NOMO-1 treated with DMSO at 0.1 percent for 48 hours (cell line): ENCODE measurements around the gene PAH.

Source experiments
- DNase-seq: peaks from one replicate; lab custom pipeline; 2025; ENCODE audit not compliant: unreplicated experiment; lab: John Stamatoyannopoulos, UW

Gene PAH

DNA sequence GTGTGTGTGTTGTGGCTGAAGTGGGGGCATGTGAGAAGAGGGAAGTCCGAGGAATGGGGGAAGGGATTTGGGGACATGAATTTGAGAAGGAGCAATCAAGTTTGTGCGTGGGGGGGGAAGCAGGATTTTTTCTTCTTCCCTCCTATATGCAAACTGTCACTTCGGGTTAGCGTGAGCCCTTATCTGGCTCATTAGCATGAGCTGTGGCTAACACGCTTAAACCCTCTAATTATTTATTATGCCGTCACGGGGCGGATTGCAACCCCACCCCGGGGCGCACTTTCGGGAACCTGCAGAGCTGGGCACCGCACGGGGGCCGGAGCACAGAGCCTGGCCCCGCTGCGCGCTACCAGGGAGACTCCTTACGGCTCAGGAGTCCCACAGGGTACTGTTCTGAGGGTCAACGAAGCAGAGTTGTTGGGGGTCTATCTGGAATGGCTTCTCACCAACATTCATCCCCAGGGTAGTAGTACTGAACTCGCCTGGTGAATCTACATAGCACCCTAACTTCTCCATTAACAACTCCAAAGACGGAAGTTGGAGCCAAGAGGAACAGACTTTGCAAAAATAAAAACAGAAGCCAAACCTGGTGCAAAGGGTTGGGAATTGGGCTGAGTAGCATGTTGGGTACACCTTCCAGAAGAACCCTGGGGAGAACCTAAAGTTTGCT lies 34.0 kb upstream of the PAH start:
- no peak for DNase-seq

GRCh38 chr12:102950107-102950949 lies 33.3 kb upstream of the PAH start:
- DNase-seq: no peak

- no peak for DNase-seq
These were observed 31.9 kb upstream of the PAH start for GRCh38 chr12:102948941-102949352.

DNA sequence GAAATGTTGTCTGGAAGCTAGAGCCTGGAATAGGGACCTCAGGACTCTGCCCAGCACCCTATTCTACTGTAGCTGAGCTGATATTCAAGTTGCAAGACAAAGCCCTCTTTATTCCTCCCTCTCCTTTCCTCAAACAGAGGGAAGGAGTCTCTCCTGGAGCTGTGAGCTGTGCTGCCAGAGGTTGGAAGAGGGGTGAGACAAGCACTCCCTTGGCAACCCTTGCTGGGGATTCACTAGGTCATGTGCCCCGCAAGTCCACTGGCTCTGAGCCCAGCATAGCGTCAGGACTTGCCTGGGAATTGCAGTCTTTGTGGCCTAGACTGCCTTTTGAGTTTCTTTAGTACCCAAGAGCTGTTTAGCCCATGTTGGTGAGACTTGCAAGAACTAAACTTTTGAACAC lies 29.0 kb upstream of the PAH start:
- no peak for DNase-seq

GRCh38 chr12:102939670-102940222 lies 22.7 kb upstream of the PAH start:
- no peak for DNase-seq

GRCh38 chr12:102939059-102939458 lies 22.0 kb upstream of the PAH start:
- no peak for DNase-seq

DNA sequence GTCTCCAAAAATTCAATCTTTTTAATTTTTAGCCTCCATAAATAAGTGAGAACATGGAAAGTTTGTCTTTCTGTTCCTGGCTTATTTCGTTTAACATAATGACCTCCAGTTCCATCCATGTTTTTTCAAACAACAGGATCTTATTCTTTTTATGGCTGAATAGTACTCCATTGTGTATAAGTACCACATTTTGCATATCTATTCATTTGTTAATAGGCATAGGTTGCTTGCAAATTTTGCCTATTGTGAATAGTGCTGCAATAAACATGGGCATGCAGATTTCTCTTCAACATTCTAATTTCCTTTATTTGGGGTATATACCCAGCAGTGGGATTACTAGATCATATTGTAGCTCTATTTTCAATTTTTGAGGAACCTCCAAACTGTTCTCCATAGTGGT lies 16.1 kb upstream of the PAH start:
- DNase-seq: no peak

- no peak for DNase-seq
These were observed 10.2 kb upstream of the PAH start for GRCh38 chr12:102927220-102927619.

DNA sequence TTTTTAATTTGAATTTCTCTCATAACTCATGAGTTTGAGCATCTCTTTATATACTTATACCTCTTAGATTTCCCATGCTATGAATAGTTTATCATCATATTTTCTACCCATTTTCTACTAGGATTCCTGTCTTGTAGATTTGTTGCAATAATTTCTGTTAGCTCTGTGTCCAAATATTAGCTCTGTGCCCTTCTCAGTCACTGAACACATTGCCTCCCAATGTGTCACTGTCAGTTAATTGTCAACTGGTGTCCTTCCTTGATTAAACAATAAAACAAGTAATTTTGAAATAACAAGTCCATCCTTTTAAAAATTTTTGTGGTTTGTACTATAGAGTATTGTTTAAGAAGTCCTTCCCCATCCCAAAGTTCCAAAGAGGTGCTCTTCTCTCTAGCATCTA lies 4.2 kb upstream of the PAH start:
- no peak for DNase-seq

GRCh38 chr12:102920271-102920670 lies 3.2 kb upstream of the PAH start:
- no peak for DNase-seq

DNA sequence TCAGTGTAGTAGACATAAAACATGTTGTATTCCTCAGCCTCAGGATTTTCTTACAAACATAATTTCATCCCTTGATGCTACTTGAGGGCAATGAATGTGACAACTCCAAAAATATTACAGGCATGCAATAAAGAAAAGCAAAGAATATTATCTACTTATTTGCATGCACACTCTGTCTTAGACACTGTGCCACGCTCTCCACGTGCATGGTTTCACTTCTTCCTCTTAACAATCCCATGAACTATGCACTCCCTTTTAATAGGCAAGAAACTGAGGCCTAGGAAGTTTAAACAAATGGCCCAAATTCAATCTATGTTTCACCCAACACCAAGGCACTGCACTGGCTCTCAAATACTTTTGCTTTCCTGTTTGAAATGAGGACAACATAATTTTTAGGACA lies 1.8 kb upstream of the PAH start:
- DNase-seq: peak; percentile 2

- DNase-seq: no peak
These were observed 605 bp downstream of the PAH start for GRCh38 chr12:102916252-102917025.

DNA sequence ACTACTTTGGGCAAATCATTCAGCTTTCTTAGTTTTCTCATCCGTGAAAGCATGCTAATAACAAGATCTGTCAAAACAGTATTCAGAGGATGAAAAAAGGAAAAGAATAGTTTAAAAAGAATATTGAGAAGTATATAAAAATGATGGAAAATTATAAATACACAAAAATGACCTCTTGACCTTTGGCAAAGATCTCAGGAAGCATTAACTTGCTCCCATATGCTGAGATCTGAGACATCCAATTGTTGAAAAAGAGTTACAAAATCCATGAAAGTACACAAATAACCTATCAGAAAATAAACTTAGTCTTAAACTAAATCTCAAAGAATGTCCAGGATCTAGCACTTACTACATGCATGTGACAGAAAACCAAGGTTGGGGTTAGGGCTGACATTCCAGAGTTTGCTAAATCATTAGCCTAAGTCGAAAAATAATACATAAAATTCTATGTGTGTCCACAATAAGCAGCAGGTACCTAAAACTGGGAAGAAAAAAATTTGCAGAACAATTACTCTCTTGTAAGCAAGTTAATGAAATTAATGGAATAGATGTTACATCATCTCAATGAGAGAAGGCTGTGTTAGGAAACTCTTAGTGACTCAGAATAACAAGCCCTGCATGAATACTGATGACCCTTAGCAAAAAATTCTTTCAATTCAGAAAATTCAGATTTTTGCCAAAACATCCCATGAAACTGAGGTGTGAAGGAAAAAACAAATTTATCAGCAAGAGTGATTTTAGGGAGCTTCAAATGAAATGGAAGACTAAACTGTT lies 3.4 kb downstream of the PAH start:
- no peak for DNase-seq

GRCh38 chr12:102912258-102912657 lies 4.8 kb downstream of the PAH start:
- DNase-seq: no peak

GRCh38 chr12:102911320-102911719 lies 5.7 kb downstream of the PAH start:
- DNase-seq: no peak

GRCh38 chr12:102910792-102911191 lies 6.3 kb downstream of the PAH start:
- no peak for DNase-seq

DNA sequence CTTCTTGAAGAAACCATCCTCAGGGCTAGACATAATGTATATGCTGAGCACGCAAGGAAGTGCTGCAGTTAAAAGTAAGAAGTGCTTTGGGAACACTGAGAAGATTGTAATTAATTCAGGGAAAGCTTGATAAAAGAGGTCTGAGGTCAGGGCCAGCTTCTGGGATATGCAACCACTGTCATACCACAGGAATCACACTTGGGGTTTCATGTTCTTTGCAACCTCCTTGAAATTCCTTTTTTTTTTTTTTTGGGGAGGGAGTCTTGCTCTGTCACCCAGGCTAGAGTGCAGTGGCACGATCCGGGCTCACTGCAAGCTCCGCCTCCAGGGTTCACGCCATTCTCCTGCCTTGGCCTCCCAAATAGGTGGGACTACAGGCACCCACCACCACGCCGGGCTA lies 6.9 kb downstream of the PAH start:
- DNase-seq: no peak

GRCh38 chr12:102907918-102908317 lies 9.1 kb downstream of the PAH start:
- no peak for DNase-seq

DNA sequence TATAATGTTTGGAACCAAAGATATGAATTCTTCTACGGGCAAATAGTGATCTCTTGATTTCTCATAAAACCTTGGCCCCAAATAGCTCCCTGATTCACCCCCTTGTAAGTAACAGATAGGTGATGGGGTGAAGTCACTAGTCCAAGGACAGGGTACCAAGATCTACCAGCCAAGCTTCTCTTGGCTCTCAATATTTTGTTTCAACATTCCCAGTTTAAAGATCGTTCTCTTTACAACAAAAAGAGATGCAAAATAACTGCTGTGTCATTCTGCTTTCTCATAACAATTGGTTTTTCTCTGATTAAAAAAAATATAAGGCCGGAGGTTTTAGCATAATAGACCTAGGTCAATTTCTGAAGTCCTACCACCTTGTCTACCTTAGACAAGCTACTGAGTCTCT lies 11.8 kb downstream of the PAH start:
- no peak for DNase-seq

DNA sequence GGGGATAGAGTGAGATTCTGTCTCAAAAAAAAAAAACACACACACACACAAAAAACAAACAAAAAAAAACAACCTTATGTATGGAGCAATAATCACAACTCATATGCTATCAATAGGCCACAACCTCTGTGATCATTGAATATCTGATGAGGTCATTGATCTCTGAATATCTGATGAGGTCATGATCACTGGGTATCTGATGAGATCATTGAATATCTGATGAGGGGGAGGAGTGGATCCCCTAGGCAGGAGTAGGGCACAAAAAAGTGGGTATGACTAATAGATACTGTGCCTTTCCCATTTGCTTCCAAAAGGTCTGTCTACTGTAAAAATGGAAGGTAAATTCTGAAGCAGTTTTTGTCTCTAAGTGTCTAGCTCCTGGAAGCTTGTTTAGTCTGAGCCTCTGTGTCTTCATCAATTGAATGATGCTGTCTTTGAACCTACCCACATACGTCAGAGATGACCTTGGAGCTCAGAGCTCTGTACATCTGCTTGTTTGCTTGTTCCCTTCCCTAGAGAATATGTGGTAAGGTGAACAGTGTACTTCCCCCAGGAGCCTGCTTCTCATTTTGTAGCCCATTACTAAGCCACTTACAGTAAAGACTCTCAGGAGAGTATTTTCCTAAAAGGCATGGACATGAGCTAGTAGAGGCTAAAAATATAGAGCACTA lies 13.6 kb downstream of the PAH start:
- DNase-seq: no peak
